Measurements from ENCODE around the gene C7orf33. TPM values are rescaled to one million over a fixed set of nuclear protein-coding genes. Genes with fewer than 3 reads are reported as not detected.
"Not testable (repeated sequence)": the region's sequence is repeated elsewhere in the genome, so short reads cannot be mapped to it uniquely, and the experiment has no call there.

Gene C7orf33
- total RNA-seq, 5 donors from 2014 or later (not counting 1 experiment from before 2014, with no cell fraction given), result not detected

DNA sequence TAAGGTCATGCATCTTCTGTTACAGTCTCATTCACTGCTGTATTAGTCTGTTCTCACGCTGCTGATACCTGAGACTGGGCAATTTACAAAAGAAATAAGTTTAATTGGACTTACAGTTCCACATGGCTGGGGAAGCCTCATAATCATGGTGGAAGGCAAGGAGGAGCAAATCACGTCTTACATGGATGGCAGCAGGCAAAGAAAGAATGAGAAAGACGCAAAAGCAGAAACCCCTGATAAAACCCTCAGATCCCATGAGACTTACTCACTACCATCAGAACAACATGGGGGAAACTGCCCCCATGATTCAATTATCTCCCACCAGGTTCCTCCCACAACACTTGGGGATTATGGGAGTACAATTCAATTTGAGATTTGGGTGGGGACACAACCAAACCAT is 5.8 kb downstream of the C7orf33 start:
- H3K4me1 Mint-ChIP-seq; DNase-seq; H3K27me3 ChIP-seq (replicated peaks in 1 of 2; ENCODE audit: control insufficient read depth in 2 of 2, extremely low read depth in 1 of 2, insufficient read depth in 2 of 2, low read length in 1 of 2); H3K4me3 ChIP-seq (ENCODE audit: control insufficient read depth in 1 of 2, extremely low read depth in 1 of 2, low read length in 1 of 2); H3K4me3 Mint-ChIP-seq; POLR2A ChIA-PET; H3K9me3 ChIP-seq; CTCF ChIA-PET; H3K27ac Mint-ChIP-seq; H3K27me3 Mint-ChIP-seq; H3K27ac ChIP-seq (ENCODE audit: low read length); H3K9me3 Mint-ChIP-seq; H3K36me3 Mint-ChIP-seq; H3K4me1 ChIP-seq (ENCODE audit: control insufficient read depth in 1 of 2, extremely low read depth in 1 of 2, insufficient read depth in 2 of 2, low read length in 2 of 2); H3K36me3 ChIP-seq (ENCODE audit: control insufficient read depth in 2 of 2, extremely low read depth in 1 of 2, insufficient read depth in 1 of 2, low read length in 1 of 2); ATAC-seq (replicated peaks in 1 of 4): not testable (repeated sequence)
- WGBS (ENCODE audit: insufficient coverage), result 100% methylated on average over 1 of the region's 3 CpGs

DNA sequence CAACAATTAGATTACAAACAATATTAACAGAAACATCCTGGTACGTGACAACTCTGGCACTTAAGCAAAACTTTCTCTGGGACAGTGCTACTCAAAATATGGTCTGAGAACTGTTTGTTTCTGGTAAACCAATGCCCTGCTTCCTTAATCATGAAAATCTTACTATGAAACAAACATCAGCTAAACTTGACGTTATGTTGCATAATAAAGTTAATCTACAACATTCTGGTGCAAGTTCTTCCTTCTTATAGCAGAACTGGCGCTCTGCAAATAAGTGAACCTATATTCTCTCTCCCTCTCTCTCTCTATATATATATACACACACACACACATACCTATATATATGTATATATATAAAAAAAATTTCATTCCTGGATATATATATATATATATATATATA is 7.8 kb downstream of the C7orf33 start:
- Mint-ChIP-seq H3K4me3 (no peak overlapping the region), H3K9me3 (no peaks in the 10 kb centered on the region), H3K27ac (no peak overlapping the region), H3K4me1 (no peaks in the 10 kb centered on the region), H3K36me3 (no peaks in the 10 kb centered on the region), H3K27me3 (peaks cover 0 to 9% of the 10 kb centered on the region in 2 donors)
- WGBS (ENCODE audit: insufficient coverage), result 86% methylated on average over 2 of the region's 3 CpGs
- CTCF ChIA-PET, result no interaction called here
- H3K4me3 ChIP-seq (ENCODE audit: control insufficient read depth in 1 of 2, extremely low read depth in 1 of 2, low read length in 1 of 2), result no peak overlapping the region
- no peaks in the 10 kb centered on the region for H3K36me3 ChIP-seq (ENCODE audit: control insufficient read depth in 2 of 2, extremely low read depth in 1 of 2, insufficient read depth in 1 of 2, low read length in 1 of 2)
- no peak for DNase-seq
- H3K27me3 ChIP-seq (replicated peaks in 1 of 2; ENCODE audit: control insufficient read depth in 2 of 2, extremely low read depth in 1 of 2, insufficient read depth in 2 of 2, low read length in 1 of 2), result peaks cover 0 to 15% of the 10 kb centered on the region in 2 experiments
- no peaks in the 10 kb centered on the region for H3K4me1 ChIP-seq (ENCODE audit: control insufficient read depth in 1 of 2, extremely low read depth in 1 of 2, insufficient read depth in 2 of 2, low read length in 2 of 2)
- no peak overlapping the region for H3K27ac ChIP-seq (ENCODE audit: low read length)
- POLR2A ChIA-PET, result no interaction called here
- ATAC-seq (replicated peaks in 1 of 4), result no peak
- no peaks in the 10 kb centered on the region for H3K9me3 ChIP-seq

DNA sequence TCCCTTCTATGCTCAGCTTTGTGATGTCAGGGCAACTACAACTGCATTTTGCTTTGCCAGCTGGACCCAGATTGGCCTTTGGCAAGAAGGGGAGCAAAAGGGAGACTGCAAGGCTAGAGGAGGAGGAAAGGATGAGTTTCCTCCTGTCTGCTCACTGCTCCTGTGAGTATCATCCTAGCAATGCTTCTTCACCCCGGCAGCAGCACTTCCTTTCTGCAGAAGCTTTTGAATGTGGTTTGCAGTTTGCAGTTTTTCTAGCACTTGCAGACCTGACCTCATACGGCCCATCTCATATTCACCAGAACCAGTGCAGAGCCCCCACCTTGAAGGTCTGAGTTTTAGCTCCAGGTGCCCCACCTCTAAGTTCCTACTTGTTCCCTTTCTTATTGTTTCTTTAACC is 14.8 kb downstream of the C7orf33 start:
- no peak overlapping the region for H3K4me3 Mint-ChIP-seq
- no peak for ATAC-seq (replicated peaks in 1 of 4)
- no peak overlapping the region for H3K4me3 ChIP-seq (ENCODE audit: control insufficient read depth in 1 of 2, extremely low read depth in 1 of 2, low read length in 1 of 2)
- ChIA-PET CTCF (no interaction called here), POLR2A (no interaction called here)
- no peak overlapping the region for H3K27ac Mint-ChIP-seq
- H3K36me3 Mint-ChIP-seq, result no peaks in the 10 kb centered on the region
- H3K27me3 Mint-ChIP-seq, result peaks cover 0 to 17% of the 10 kb centered on the region in 2 donors
- no peak overlapping the region for H3K27ac ChIP-seq (ENCODE audit: low read length)
- peaks cover 9 to 21% (median 13%) of the 10 kb centered on the region in 3 donors for H3K4me1 Mint-ChIP-seq
- H3K36me3 ChIP-seq (ENCODE audit: control insufficient read depth in 2 of 2, extremely low read depth in 1 of 2, insufficient read depth in 1 of 2, low read length in 1 of 2), result no peaks in the 10 kb centered on the region
- peaks cover 0 to 3% of the 10 kb centered on the region in 2 experiments for H3K4me1 ChIP-seq (ENCODE audit: control insufficient read depth in 1 of 2, extremely low read depth in 1 of 2, insufficient read depth in 2 of 2, low read length in 2 of 2)
- H3K9me3 Mint-ChIP-seq, result peaks cover 6 to 17% (median 12%) of the 10 kb centered on the region in 3 donors
- DNase-seq, result no peak
- 14% methylated on average over 1 of the region's 2 CpGs for WGBS (ENCODE audit: insufficient coverage)
- peaks cover 0 to 12% of the 10 kb centered on the region in 2 experiments for H3K27me3 ChIP-seq (replicated peaks in 1 of 2; ENCODE audit: control insufficient read depth in 2 of 2, extremely low read depth in 1 of 2, insufficient read depth in 2 of 2, low read length in 1 of 2)
- H3K9me3 ChIP-seq, result no peaks in the 10 kb centered on the region

DNA sequence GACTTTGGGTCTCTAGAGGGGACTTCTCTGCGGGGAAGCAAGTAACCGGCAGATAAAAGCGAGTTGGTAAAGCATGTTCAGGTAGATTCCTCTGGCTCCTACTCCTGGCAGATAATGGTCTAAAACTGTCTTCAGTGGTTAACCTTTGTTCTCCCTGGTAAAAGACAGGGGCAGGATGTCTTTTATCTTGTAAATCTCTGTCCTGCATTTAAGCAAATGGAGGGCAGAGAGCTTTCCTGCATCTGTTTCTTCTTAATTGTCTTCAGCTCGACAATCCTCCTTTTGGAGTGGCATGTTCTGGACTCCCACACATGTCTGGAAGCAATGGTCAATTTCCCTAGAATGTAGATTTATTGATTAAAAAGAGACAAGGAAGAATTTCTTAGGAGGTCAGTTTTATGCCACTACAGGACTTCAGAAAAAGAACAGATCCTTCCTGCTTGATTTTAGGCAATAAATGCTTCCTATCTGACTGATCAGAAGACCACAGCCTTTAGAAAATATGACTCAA is 16.6 kb downstream of the C7orf33 start:
- CTCF ChIA-PET, result interaction anchor here in 1 of 2 donors (0.6 kb wide), 1 partner anchor 91 kb away, joined by 3 read pairs; no protein-coding TSS in a partner anchor
- H3K27me3 Mint-ChIP-seq, result peaks cover 0 to 19% of the 10 kb centered on the region in 2 donors
- 18% methylated on average over 3 of the region's 4 CpGs for WGBS (ENCODE audit: insufficient coverage)
- H3K27ac ChIP-seq (ENCODE audit: low read length), result no peak overlapping the region
- no peak overlapping the region for H3K4me3 ChIP-seq (ENCODE audit: control insufficient read depth in 1 of 2, extremely low read depth in 1 of 2, low read length in 1 of 2)
- H3K27me3 ChIP-seq (replicated peaks in 1 of 2; ENCODE audit: control insufficient read depth in 2 of 2, extremely low read depth in 1 of 2, insufficient read depth in 2 of 2, low read length in 1 of 2), result peaks cover 0 to 14% of the 10 kb centered on the region in 2 experiments
- DNase-seq (no peak), ATAC-seq (replicated peaks in 1 of 4) (no peak)
- H3K4me3 Mint-ChIP-seq, result no peak overlapping the region
- no peaks in the 10 kb centered on the region for H3K36me3 ChIP-seq (ENCODE audit: control insufficient read depth in 2 of 2, extremely low read depth in 1 of 2, insufficient read depth in 1 of 2, low read length in 1 of 2)
- POLR2A ChIA-PET, result interaction anchor here in 1 of 2 donors (0.6 kb wide), 1 partner anchor 25 kb away, joined by 3 read pairs; no protein-coding TSS in a partner anchor
- no peaks in the 10 kb centered on the region for H3K36me3 Mint-ChIP-seq
- peaks cover 6 to 17% (median 12%) of the 10 kb centered on the region in 3 donors for H3K9me3 Mint-ChIP-seq
- peaks cover 0 to 3% of the 10 kb centered on the region in 2 experiments for H3K4me1 ChIP-seq (ENCODE audit: control insufficient read depth in 1 of 2, extremely low read depth in 1 of 2, insufficient read depth in 2 of 2, low read length in 2 of 2)
- no peak overlapping the region for H3K27ac Mint-ChIP-seq
- H3K4me1 Mint-ChIP-seq, result peaks cover 9 to 21% (median 13%) of the 10 kb centered on the region in 3 donors
- no peaks in the 10 kb centered on the region for H3K9me3 ChIP-seq

- DNase-seq (no peak), ATAC-seq (replicated peaks in 1 of 4) (no peak)
- Mint-ChIP-seq H3K9me3 (peaks cover 6 to 12% (median 9%) of the 10 kb centered on the region in 3 donors), H3K27ac (no peak overlapping the region), H3K4me3 (no peak overlapping the region), H3K27me3 (peaks cover 0 to 12% of the 10 kb centered on the region in 2 donors), H3K36me3 (no peaks in the 10 kb centered on the region), H3K4me1 (peaks cover 9 to 21% (median 13%) of the 10 kb centered on the region in 3 donors)
- CTCF ChIA-PET, result interaction anchor here (0.6 to 0.7 kb wide), 2 partner anchors 34 to 977 kb away, joined by 3 to 8 read pairs; no protein-coding TSS in a partner anchor
- Histone ChIP-seq H3K27ac (ENCODE audit: low read length) (no peak overlapping the region), H3K36me3 (ENCODE audit: control insufficient read depth in 2 of 2, extremely low read depth in 1 of 2, insufficient read depth in 1 of 2, low read length in 1 of 2) (no peaks in the 10 kb centered on the region), H3K9me3 (no peaks in the 10 kb centered on the region), H3K27me3 (replicated peaks in 1 of 2; ENCODE audit: control insufficient read depth in 2 of 2, extremely low read depth in 1 of 2, insufficient read depth in 2 of 2, low read length in 1 of 2) (peaks cover 0 to 8% of the 10 kb centered on the region in 2 experiments), H3K4me1 (ENCODE audit: control insufficient read depth in 1 of 2, extremely low read depth in 1 of 2, insufficient read depth in 2 of 2, low read length in 2 of 2) (peaks cover 0 to 3% of the 10 kb centered on the region in 2 experiments), H3K4me3 (ENCODE audit: control insufficient read depth in 1 of 2, extremely low read depth in 1 of 2, low read length in 1 of 2) (no peak overlapping the region)
- POLR2A ChIA-PET, result interaction anchor here in 1 of 2 donors (0.5 to 0.7 kb wide), 2 partner anchors 16 to 160 kb away, joined by 3 to 9 read pairs; no protein-coding TSS in a partner anchor
- no CpG with 5 or more reads among the region's 3 CpGs for WGBS (ENCODE audit: insufficient coverage)
These were observed 18.6 kb downstream of the C7orf33 start for GRCh38 chr7:148609045-148609725.

- POLR2A ChIA-PET, result no interaction called here
- H3K27me3 Mint-ChIP-seq, result peaks cover 0 to 24% of the 10 kb centered on the region in 2 donors
- ATAC-seq (replicated peaks in 1 of 4) (no peak), DNase-seq (no peak)
- peaks cover 0 to 13% of the 10 kb centered on the region in 2 experiments for H3K27me3 ChIP-seq (replicated peaks in 1 of 2; ENCODE audit: control insufficient read depth in 2 of 2, extremely low read depth in 1 of 2, insufficient read depth in 2 of 2, low read length in 1 of 2)
- H3K36me3 Mint-ChIP-seq, result no peaks in the 10 kb centered on the region
- H3K36me3 ChIP-seq (ENCODE audit: control insufficient read depth in 2 of 2, extremely low read depth in 1 of 2, insufficient read depth in 1 of 2, low read length in 1 of 2), result no peaks in the 10 kb centered on the region
- no peaks in the 10 kb centered on the region for H3K9me3 Mint-ChIP-seq
- H3K27ac ChIP-seq (ENCODE audit: low read length), result no peak overlapping the region
- H3K4me1 ChIP-seq (ENCODE audit: control insufficient read depth in 1 of 2, extremely low read depth in 1 of 2, insufficient read depth in 2 of 2, low read length in 2 of 2), result peaks cover 0 to 3% of the 10 kb centered on the region in 2 experiments
- 67% methylated on average over 3 of the region's 4 CpGs for WGBS (ENCODE audit: insufficient coverage)
- H3K9me3 ChIP-seq, result no peaks in the 10 kb centered on the region
- CTCF ChIA-PET, result no interaction called here
- H3K27ac Mint-ChIP-seq, result no peak overlapping the region
- H3K4me3 Mint-ChIP-seq, result no peak overlapping the region
- peaks cover 6 to 11% (median 7%) of the 10 kb centered on the region in 3 donors for H3K4me1 Mint-ChIP-seq
- H3K4me3 ChIP-seq (ENCODE audit: control insufficient read depth in 1 of 2, extremely low read depth in 1 of 2, low read length in 1 of 2), result no peak overlapping the region
These were observed 21.1 kb downstream of the C7orf33 start for GRCh38 chr7:148611692-148612091.

Data from T-cell (primary cell).